Measurements from ENCODE around the gene FGF2.
A peak's percentile ranks its signal among the peaks of the same experiment; 100 is the strongest.

The FGF2 gene

DNA sequence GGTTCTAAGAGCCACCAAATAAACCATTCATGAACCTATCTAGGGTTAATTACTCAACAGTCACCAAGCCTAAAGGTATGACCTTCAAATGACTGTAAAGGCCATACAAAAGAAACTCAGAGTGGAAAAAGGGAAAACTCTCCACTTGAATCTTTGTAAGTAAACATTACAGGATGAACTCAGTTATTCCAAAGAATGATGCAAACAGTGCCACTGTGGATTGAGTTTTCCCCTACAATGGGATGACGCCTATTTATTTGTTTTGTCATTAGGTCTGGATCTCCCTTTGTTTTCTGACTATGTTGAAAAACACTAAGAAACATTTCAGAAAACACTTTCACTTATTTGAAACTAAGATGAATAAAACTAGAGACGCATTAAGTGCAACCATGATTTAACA, 83.1 kb downstream of the FGF2 start:
- ATAC-seq (replicated peaks; ENCODE audit: extremely low read depth, poor library complexity, severe bottlenecking): no peak
- H3K9me3 Mint-ChIP-seq: no peaks in the 10 kb centered on the region
- DNase-seq (ENCODE audit: low spot score in 2 of 2): no peak
- H3K36me3 Mint-ChIP-seq (ENCODE audit: insufficient read depth): no peaks in the 10 kb centered on the region
- no peaks in the 10 kb centered on the region for H3K27me3 Mint-ChIP-seq
- no peak overlapping the region for H3K4me3 Mint-ChIP-seq
- no peaks in the 10 kb centered on the region for H3K4me1 Mint-ChIP-seq
- H3K27ac Mint-ChIP-seq (ENCODE audit: low read depth): no peak overlapping the region

DNA sequence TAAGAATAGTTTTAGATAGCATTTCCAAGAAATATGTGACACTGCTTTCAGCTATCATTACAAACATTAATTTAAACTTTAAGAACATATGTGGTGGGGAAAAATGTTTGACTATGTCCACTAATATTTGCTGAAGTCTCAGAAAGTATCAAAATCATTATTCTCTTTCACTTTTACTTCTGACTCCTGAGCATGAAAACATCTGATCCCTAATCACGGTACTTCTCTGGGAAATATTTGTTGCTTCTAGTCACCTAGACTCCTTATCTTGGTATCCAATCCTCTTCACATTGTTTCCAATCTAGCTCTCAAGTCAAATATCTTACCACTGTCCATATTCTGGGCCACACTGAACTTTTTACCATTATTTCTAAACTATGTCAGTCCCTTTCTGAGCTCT, 85.0 kb downstream of the FGF2 start:
- Mint-ChIP-seq H3K36me3 (ENCODE audit: insufficient read depth) (no peaks in the 10 kb centered on the region), H3K4me1 (no peaks in the 10 kb centered on the region), H3K27ac (ENCODE audit: low read depth) (no peak overlapping the region), H3K4me3 (no peak overlapping the region), H3K27me3 (no peaks in the 10 kb centered on the region), H3K9me3 (no peaks in the 10 kb centered on the region)
- DNase-seq (ENCODE audit: low spot score in 2 of 2): no peak
- ATAC-seq (replicated peaks; ENCODE audit: extremely low read depth, poor library complexity, severe bottlenecking): no peak

DNA sequence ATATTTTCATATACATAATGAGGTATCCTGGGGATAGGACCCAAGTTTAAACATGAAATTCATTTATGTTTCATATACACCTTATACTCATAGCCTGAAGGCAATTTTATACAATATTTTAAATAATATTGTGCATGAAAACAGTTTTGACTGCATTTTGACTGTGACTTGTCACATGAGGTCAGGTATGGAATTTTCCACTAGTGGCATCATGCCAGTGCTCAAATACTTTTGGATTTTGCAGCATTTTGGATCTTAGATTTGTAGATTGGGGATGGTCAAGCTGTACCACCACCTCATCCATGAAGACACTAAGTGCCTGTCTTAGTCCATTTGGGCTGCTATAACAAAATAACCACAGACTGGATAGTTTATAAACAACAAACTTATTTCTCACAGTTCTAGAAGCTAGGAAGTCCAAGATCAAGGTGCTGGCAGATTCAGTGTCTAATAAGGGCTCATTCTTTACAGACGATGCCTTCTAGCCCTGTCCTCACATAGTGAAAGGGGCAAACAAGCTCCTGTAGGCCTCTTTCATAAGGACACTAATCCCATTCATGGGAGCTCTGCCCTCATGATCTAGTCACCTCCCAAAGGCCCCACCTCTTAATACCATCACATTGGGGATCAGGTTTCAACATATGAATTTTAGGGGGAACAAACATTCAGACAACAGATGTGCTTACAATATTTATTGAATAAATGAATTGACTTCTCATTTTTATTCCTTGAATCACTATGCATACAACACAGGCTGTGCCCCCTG, 86.4 kb downstream of the FGF2 start:
- no peak overlapping the region for H3K27ac Mint-ChIP-seq (ENCODE audit: low read depth)
- H3K4me3 Mint-ChIP-seq: no peak overlapping the region
- ATAC-seq (replicated peaks; ENCODE audit: extremely low read depth, poor library complexity, severe bottlenecking) (no peak), DNase-seq (ENCODE audit: low spot score in 2 of 2) (no peak)
- H3K9me3 Mint-ChIP-seq: no peaks in the 10 kb centered on the region
- H3K27me3 Mint-ChIP-seq: no peaks in the 10 kb centered on the region
- H3K4me1 Mint-ChIP-seq: no peaks in the 10 kb centered on the region
- no peaks in the 10 kb centered on the region for H3K36me3 Mint-ChIP-seq (ENCODE audit: insufficient read depth)

DNA sequence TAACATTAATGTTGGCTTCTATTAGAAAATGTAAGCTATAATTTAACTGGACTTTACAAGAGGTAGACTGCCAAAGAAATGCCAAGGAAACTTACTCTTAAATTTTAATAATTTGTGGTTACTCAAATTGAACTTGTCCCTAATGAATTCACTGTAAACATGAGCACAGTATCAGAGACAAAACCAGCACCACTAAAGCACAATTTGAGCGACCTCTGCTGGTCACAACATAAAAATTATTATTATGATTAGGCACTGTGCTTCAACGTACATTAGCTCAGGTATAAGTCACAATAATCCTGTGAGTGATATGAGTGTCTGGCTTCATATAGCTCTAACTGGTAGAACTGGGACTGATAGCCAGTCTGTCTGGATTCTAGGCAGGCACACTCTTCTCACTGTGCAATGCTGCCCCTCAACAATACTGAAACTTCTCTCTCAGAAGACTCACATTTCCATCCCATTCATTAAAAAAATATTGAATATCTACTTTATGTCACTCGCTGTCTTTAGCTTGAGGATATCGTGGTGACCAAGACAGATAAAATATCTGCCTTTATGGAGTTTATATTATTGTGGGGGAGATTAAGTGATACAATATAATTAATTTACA, 87.8 kb downstream of the FGF2 start:
- H3K4me1 Mint-ChIP-seq: no peaks in the 10 kb centered on the region

DNA sequence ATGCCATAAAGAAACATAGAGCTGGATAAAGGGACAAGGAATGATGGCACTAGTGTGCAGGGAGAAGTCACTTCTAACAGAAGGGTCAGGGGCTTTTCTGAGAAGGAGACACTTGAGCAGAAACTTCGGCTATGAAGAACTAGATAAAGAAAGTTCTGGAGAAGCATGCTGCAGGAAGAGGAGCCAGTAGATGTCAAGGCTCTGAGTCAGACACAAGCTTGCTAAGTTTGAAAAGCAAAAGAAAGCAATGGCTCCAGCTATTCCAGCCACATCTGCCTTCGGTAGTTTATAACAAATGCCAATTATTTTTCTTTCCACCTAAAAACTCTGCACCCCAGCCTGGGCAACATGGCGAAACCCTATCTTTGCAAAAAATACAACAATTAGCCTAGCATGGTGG, 88.3 kb downstream of the FGF2 start:
- DNase-seq (ENCODE audit: low spot score in 2 of 2): no peak
- Mint-ChIP-seq H3K27ac (ENCODE audit: low read depth) (no peak overlapping the region), H3K27me3 (no peaks in the 10 kb centered on the region), H3K4me3 (no peak overlapping the region), H3K4me1 (no peaks in the 10 kb centered on the region), H3K9me3 (no peaks in the 10 kb centered on the region), H3K36me3 (ENCODE audit: insufficient read depth) (no peaks in the 10 kb centered on the region)
- no peak for ATAC-seq (replicated peaks; ENCODE audit: extremely low read depth, poor library complexity, severe bottlenecking)

More for the DNA sequence above, 87.8 kb downstream of the FGF2 start:
- Mint-ChIP-seq H3K9me3 (no peaks in the 10 kb centered on the region), H3K27ac (ENCODE audit: low read depth) (no peak overlapping the region), H3K4me3 (no peak overlapping the region), H3K27me3 (no peaks in the 10 kb centered on the region), H3K36me3 (ENCODE audit: insufficient read depth) (no peaks in the 10 kb centered on the region)
- DNase-seq (ENCODE audit: low spot score in 2 of 2) (no peak), ATAC-seq (replicated peaks; ENCODE audit: extremely low read depth, poor library complexity, severe bottlenecking) (peak; percentile 72)

DNA sequence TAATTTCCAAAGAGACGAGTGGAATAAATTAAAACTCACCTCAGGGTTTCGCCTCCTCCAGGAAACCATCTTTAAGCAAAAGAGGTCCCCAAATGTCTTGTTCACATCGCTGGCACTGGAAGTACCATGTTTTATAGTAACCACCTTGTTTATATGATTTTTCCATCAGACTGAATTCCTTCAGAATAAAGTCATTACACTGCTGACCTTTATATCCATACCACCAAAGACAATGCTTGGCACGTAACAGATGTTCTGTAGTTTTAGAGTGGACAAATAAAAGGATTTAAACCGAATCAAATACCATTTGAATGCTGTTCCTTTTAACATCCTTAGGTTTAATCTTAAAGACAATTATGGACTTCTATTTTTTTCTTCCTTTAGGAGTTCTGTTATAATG, 91.1 kb downstream of the FGF2 start:
- H3K9me3 Mint-ChIP-seq: no peaks in the 10 kb centered on the region
- no peak for ATAC-seq (replicated peaks; ENCODE audit: extremely low read depth, poor library complexity, severe bottlenecking)
- no peak overlapping the region for H3K4me3 Mint-ChIP-seq
- no peak overlapping the region for H3K27ac Mint-ChIP-seq (ENCODE audit: low read depth)
- no peaks in the 10 kb centered on the region for H3K27me3 Mint-ChIP-seq
- H3K4me1 Mint-ChIP-seq: no peaks in the 10 kb centered on the region
- DNase-seq (ENCODE audit: low spot score in 2 of 2): no peak
- peaks cover 3% of the 10 kb centered on the region for H3K36me3 Mint-ChIP-seq (ENCODE audit: insufficient read depth)

DNA sequence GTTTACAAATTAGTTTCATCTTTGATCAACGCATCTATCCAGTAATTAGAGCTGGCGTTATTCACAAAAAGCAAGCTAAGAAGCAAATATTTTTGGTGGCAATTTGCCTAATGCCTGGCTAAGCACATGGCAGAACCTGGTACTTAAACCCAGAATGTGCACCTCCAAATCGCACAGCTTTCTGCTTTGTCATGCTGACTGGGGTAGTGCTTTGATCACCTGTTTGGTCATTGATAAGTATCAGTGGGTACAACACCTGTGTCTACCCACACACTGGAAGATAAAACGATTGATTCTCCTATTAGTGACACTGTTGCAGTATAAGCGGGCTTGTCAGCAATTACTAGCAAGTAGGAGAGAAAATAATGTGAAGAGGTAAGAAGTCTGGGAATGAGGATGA, 93.8 kb downstream of the FGF2 start:
- peaks cover 6% of the 10 kb centered on the region for H3K36me3 Mint-ChIP-seq (ENCODE audit: insufficient read depth)
- H3K27ac Mint-ChIP-seq (ENCODE audit: low read depth): no peak overlapping the region
- H3K4me3 Mint-ChIP-seq: no peak overlapping the region
- no peak for DNase-seq (ENCODE audit: low spot score in 2 of 2)
- H3K4me1 Mint-ChIP-seq: no peaks in the 10 kb centered on the region
- ATAC-seq (replicated peaks; ENCODE audit: extremely low read depth, poor library complexity, severe bottlenecking): no peak
- no peaks in the 10 kb centered on the region for H3K9me3 Mint-ChIP-seq
- H3K27me3 Mint-ChIP-seq: no peaks in the 10 kb centered on the region

DNA sequence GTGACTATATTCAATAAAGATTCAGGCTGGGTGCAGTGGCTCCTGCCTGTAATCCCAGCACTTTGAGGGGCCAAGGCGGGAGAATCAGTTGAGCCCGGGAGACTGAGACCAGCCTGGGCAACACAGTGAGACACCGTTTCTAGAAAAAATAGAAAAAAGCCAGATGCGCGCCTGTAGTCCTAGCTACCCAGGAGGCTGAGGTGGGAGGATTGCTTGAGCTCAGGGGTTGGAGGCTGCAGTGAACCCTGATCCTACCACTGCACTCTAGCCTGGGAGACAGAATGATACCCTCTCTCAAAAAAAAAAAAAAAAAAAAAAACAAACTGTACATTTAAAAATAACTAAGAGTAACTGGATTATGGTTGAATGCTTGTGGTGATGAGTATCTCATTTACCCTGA, 94.7 kb downstream of the FGF2 start:
- DNase-seq (ENCODE audit: low spot score in 2 of 2): no peak
- Mint-ChIP-seq H3K4me3 (no peak overlapping the region), H3K36me3 (ENCODE audit: insufficient read depth) (peaks cover 6% of the 10 kb centered on the region), H3K27me3 (no peaks in the 10 kb centered on the region), H3K9me3 (no peaks in the 10 kb centered on the region), H3K4me1 (no peaks in the 10 kb centered on the region), H3K27ac (ENCODE audit: low read depth) (no peak overlapping the region)
- ATAC-seq (replicated peaks; ENCODE audit: extremely low read depth, poor library complexity, severe bottlenecking): no peak

DNA sequence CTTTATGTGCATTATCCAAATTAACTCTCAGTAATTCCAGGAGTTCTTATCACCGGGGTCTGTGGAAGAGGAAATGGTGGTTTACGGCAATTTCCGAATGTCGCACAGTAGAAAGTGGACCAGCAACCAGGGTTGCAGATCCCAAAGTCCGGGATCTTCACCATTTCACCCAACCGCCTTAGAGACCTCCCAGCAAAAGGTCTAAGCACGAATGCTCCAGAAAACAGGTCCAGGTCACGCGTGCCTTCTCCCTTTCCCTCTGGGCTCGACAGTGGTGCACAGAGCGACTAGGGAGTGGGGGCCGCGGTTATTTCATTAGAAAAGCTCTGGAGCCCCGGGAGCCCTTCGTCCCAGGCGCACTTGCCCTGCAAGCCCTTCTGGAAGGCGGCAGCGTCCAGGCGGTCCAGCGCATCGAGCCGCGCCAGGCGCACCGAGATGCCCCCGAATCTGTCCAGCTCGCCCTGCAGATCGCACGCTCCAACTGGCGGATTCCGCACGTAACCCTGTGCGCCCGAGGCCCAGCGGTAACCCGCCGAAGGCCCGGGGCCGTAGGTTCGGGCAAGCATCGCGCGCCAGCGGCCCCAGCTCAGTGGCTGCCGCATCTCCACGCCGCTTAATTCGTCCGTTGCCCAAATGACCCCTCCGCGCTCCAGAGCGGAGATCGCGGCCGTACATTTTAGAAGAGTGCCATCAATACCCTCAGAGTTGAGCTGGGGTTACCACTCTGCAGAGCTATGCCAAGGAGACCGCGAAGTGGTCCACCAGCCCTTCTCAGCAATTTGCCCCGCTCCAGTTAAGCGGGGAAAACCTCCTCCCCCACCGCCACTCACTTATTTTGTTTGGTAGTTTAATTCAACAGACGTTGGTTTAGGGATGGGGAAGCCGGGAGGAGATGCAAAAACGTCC, 95.6 kb downstream of the FGF2 start, which contains the start of gene NUDT6:
Gene NUDT6 (minus strand): TSS at position 627 of the 906 bp plus-strand sequence. CDS start 25 bp downstream, at position 602.
- Mint-ChIP-seq H3K4me3 (no peak within 1 kb of the TSS), H3K4me1 (no peaks in the 10 kb centered on the region), H3K9me3 (no peaks in the 10 kb centered on the region), H3K36me3 (ENCODE audit: insufficient read depth) (peaks cover 6% of the 10 kb centered on the region), H3K27me3 (no peaks in the 10 kb centered on the region), H3K27ac (ENCODE audit: low read depth) (peak within 1 kb of the TSS; percentile 91)
- peak; percentile 43 for ATAC-seq (replicated peaks; ENCODE audit: extremely low read depth, poor library complexity, severe bottlenecking)
- DNase-seq (ENCODE audit: low spot score in 2 of 2): no peak

DNA sequence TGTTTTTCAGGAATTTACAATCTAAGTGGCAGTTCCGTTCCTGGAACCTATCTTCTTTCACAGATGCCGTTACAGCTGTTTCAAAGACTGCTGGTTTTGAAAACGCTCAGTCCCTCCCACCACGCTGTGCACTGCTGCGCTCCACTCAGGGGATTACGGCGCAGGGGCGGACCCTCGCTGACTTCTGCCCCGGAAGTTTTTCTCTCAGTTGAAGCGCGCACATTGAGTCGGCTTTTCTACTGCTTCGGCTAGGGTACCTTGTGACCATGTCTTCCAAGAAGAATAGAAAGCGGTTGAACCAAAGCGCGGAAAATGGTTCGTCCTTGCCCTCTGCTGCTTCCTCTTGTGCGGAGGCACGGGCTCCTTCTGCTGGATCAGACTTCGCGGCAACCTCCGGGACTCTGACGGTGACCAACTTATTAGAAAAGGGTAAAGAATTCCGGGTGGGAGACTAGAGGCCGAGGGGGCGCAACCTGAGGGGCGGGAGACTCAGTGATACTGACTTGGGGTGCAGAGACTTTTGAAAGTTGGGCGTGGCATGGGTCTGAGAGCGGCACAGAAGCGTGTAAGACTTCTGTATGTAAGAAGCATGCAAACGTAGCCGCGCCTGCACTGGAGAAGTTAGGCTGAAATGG, 96.4 kb downstream of the FGF2 start:
- Mint-ChIP-seq H3K4me3 (no peak overlapping the region), H3K27ac (ENCODE audit: low read depth) (peak overlapping the region; percentile 91), H3K36me3 (ENCODE audit: insufficient read depth) (peaks cover 6% of the 10 kb centered on the region), H3K4me1 (no peaks in the 10 kb centered on the region), H3K9me3 (no peaks in the 10 kb centered on the region), H3K27me3 (no peaks in the 10 kb centered on the region)
- peak; percentile 73 to 76 for DNase-seq (ENCODE audit: low spot score in 2 of 2)
- peak; percentile 99 for ATAC-seq (replicated peaks; ENCODE audit: extremely low read depth, poor library complexity, severe bottlenecking)

DNA sequence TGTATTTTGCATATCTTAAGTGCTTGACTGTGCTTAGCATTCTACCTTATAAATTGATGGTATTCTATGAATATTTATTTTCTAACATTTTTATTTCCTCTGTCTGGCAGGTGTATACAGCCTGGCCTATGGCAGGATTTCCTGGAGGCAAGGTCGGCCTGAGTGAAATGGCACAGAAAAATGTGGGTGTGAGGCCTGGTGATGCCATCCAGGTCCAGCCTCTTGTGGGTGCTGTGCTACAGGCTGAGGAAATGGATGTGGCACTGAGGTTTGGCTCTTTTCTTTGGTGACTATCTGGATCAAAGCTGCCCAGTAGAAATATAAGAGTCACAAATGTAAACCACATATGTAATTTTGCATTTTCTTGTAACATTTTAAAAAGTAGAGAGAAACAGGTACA, 102.3 kb downstream of the FGF2 start:
- no peaks in the 10 kb centered on the region for H3K9me3 Mint-ChIP-seq
- H3K4me3 Mint-ChIP-seq: no peak overlapping the region
- DNase-seq (ENCODE audit: low spot score in 2 of 2) (no peak), ATAC-seq (replicated peaks; ENCODE audit: extremely low read depth, poor library complexity, severe bottlenecking) (no peak)
- H3K36me3 Mint-ChIP-seq (ENCODE audit: insufficient read depth): peaks cover 15% of the 10 kb centered on the region
- no peaks in the 10 kb centered on the region for H3K27me3 Mint-ChIP-seq
- no peaks in the 10 kb centered on the region for H3K4me1 Mint-ChIP-seq
- H3K27ac Mint-ChIP-seq (ENCODE audit: low read depth): no peak overlapping the region

DNA sequence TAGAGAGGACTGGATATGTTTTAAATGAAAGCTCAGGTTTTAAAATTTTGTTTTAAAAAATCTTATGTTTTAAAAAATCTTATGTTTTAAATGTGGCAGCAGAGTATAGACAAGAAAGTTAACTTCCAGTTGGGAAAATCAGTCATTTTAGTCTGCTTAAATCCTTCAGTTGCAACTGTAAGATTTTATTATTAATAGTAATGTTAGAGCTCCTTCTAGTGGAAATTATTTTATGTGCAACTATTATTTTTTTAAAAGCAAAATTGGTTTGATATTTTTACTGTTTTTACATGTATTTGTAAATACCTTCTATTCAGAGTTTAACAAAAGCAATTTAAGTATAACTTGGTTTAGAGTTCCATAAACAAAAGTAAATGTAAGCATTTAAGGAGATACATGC, 104.2 kb downstream of the FGF2 start:
- ATAC-seq (replicated peaks; ENCODE audit: extremely low read depth, poor library complexity, severe bottlenecking) (no peak), DNase-seq (ENCODE audit: low spot score in 2 of 2) (no peak)
- Mint-ChIP-seq H3K4me3 (no peak overlapping the region), H3K27me3 (no peaks in the 10 kb centered on the region), H3K27ac (ENCODE audit: low read depth) (no peak overlapping the region), H3K4me1 (peaks cover 13% of the 10 kb centered on the region), H3K36me3 (ENCODE audit: insufficient read depth) (peaks cover 23% of the 10 kb centered on the region), H3K9me3 (no peaks in the 10 kb centered on the region)
